ENCODE results near the gene TIRAP. TPM values are rescaled to one million over a fixed set of nuclear protein-coding genes. Genes with fewer than 3 reads are reported as not detected.
A peak's percentile ranks its signal among the peaks of the same experiment; 100 is the strongest.

Gene TIRAP
- polyA plus RNA-seq, 1 experiment, result 7.2 TPM

DNA sequence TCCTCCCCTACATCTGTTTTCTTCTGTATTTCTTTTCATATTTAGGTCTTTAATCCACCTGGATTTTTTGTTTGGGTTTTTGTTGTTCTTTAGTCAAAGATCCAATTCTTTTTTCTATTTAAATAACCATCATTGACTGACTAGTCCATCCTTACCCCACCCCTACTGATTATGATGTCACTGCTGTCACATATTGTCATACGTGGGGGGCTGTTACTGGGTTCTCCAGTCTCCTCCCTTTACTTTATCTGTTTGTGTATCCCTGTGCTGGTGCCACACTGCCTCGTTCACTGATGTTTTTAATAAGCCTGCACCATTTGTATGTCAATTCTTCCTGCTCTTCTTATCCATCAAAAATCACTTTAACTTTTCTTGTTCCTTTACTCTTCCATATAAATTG is 14.1 kb downstream of the TIRAP start:
- no peak for DNase-seq (ENCODE audit: low read depth)
- Histone ChIP-seq H3K36me3 (ENCODE audit: control insufficient read depth, insufficient read depth, low read length) (peaks cover 17% of the 10 kb centered on the region), H3K4me3 (ENCODE audit: low read depth, low read length) (no peak overlapping the region), H3K27me3 (ENCODE audit: control insufficient read depth, insufficient read depth, low read length) (no peaks in the 10 kb centered on the region)
- POLR2A ChIA-PET, result no interaction called here
- CTCF ChIA-PET, result interaction anchor here (0.6 kb wide), 1 partner anchor 353 kb away, joined by 3 read pairs; no protein-coding TSS in a partner anchor
- TF ChIP-seq, protein P1, sequence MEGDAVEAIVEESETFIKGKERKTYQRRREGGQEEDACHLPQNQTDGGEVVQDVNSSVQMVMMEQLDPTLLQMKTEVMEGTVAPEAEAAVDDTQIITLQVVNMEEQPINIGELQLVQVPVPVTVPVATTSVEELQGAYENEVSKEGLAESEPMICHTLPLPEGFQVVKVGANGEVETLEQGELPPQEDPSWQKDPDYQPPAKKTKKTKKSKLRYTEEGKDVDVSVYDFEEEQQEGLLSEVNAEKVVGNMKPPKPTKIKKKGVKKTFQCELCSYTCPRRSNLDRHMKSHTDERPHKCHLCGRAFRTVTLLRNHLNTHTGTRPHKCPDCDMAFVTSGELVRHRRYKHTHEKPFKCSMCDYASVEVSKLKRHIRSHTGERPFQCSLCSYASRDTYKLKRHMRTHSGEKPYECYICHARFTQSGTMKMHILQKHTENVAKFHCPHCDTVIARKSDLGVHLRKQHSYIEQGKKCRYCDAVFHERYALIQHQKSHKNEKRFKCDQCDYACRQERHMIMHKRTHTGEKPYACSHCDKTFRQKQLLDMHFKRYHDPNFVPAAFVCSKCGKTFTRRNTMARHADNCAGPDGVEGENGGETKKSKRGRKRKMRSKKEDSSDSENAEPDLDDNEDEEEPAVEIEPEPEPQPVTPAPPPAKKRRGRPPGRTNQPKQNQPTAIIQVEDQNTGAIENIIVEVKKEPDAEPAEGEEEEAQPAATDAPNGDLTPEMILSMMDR (IDR thresholded peaks at IDR 0.05; ENCODE audit: insufficient read depth, low read depth, low read length), result no peak

DNA sequence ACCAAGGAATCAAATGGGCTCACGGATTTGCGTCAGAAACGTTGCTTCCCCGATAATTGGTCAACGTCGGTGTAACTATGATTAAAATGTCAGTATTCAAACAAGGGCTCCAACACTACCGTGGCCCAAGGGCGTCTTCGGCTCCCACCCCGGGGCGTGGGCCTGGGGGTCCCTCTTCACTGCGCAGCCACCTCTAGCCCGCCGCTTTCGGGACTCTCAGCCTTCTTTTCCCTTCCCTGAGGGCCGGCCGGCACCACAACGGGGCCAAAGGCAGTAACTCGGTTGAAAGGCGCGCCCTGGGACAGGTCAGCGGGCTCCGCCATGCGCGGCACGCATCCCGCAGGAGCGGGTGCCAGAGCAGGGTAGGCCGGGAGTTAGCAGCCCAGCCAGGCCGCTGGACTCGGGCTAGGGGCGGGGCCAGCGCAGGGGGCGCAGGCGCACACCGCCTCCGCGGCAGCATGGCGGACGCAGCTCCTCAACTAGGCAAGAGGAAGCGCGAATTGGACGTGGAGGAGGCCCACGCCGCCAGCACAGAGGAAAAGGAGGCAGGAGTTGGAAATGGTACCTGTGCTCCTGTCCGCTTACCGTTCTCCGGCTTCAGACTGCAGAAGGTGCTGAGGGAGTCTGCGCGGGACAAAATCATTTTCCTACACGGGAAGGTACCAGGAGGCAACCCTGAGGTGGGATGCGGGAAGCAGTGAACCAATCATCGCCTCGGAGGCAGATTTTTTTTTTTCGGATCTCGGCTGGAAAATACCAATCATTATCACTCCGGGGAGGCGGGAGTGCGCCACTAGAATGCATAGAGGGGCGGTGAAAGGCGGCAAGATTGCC is 20.9 kb downstream of the TIRAP start, which contains the start of gene DCPS:
DCPS (plus strand) TSS at position 438 of the 834 bp plus-strand sequence; CDS start at position 459, 21 bp downstream.
- POLR2A ChIA-PET, result interaction anchor here (0.8 kb wide), 1 partner anchor 15 kb away, joined by 4 read pairs; no protein-coding TSS in a partner anchor
- CTCF ChIA-PET, result interaction anchor here (0.6 to 1.0 kb wide), 4 partner anchors 12 to 177 kb away, joined by 3 to 4 read pairs (median 3); no protein-coding TSS in a partner anchor
- Histone ChIP-seq H3K36me3 (ENCODE audit: control insufficient read depth, insufficient read depth, low read length) (no peaks in the 10 kb centered on the region), H3K4me3 (ENCODE audit: low read depth, low read length) (peak within 1 kb of the TSS; percentile 69), H3K27me3 (ENCODE audit: control insufficient read depth, insufficient read depth, low read length) (no peaks in the 10 kb centered on the region)
- TF ChIP-seq, protein P1 (IDR thresholded peaks at IDR 0.05; ENCODE audit: insufficient read depth, low read depth, low read length), result no peak
- DNase-seq (ENCODE audit: low read depth), result peak; percentile 73

DNA sequence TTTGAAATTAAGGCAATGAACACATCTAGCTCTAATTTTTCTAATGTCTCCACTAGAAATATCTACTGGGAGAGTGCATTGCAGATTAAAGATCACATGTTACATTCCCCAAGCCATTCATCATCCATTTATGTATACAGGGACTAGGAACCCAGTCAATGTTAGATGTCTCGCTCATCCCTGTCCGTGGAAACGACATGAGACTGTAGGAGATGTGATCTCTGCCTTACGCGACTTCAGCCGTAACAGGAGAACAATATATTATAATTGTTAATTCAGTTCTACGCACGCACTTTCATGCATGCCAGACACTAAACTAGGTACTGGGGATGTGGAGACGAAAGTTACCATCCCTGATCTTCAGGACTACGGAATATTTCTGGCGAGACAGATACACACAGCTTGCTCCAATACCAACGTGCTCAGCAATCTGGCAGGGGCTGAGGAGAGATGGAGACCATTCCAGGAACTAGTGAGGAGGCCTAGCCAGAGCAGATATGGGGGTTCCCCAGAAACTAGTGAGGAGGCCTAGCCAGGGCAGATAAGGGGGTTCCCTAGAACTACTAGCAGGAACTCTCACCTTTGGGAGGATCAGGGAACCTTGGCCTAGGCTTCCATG is 21.7 kb downstream of the TIRAP start:
- Histone ChIP-seq H3K4me3 (ENCODE audit: low read depth, low read length) (peak overlapping the region; percentile 69), H3K36me3 (ENCODE audit: control insufficient read depth, insufficient read depth, low read length) (no peaks in the 10 kb centered on the region), H3K27me3 (ENCODE audit: control insufficient read depth, insufficient read depth, low read length) (no peaks in the 10 kb centered on the region)
- DNase-seq (ENCODE audit: low read depth), result no peak
- CTCF ChIA-PET, result interaction anchor here (0.6 to 1.0 kb wide), 4 partner anchors 11 to 177 kb away, joined by 3 to 4 read pairs (median 3); no protein-coding TSS in a partner anchor
- TF ChIP-seq, protein P1 (IDR thresholded peaks at IDR 0.05; ENCODE audit: insufficient read depth, low read depth, low read length), result no peak
- POLR2A ChIA-PET, result interaction anchor here (0.8 kb wide), 1 partner anchor 14 kb away, joined by 4 read pairs; no protein-coding TSS in a partner anchor

DNA sequence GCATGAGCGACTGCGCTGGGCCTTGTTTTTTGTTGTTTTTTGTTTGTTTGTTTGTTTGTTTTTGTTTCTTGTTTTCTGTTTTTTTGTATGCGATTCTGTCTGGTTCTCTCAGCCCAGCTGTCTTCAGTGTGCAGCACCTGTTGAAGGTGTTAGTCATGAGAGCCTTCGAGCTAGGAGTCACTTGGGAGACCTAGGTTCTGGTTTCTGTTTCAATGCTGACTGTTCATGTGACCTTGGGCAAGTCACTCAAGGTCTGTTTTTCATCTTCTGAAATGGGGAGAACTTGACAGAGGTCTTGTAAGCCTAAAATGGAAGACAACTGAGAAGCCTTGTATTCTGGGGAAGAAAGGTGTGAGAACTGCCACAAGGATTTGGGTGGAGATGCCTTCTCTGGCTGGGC is 22.8 kb downstream of the TIRAP start:
- CTCF ChIA-PET, result interaction anchor here (0.8 to 1.0 kb wide), 2 partner anchors 175 kb away, joined by 3 read pairs; no protein-coding TSS in a partner anchor
- no peaks in the 10 kb centered on the region for H3K27me3 ChIP-seq (ENCODE audit: control insufficient read depth, insufficient read depth, low read length)

More for the DNA sequence above, 22.8 kb downstream of the TIRAP start:
- DNase-seq (ENCODE audit: low read depth), result no peak
- POLR2A ChIA-PET, result no interaction called here
- no peak overlapping the region for H3K4me3 ChIP-seq (ENCODE audit: low read depth, low read length)
- TF ChIP-seq, protein P1 (IDR thresholded peaks at IDR 0.05; ENCODE audit: insufficient read depth, low read depth, low read length), result no peak
- H3K36me3 ChIP-seq (ENCODE audit: control insufficient read depth, insufficient read depth, low read length), result peaks cover 1% of the 10 kb centered on the region; the same call in 1 of the 2 replicates
